Kidney tubule cell (primary cell): Measurements from ENCODE around the gene CACNA1C.
"Not testable (repeated sequence)": the region's sequence is repeated elsewhere in the genome, so short reads cannot be mapped to it uniquely, and the experiment has no call there.

Experiments
- DNase-seq: peaks from one replicate; pipeline ENCODE4 v3.0.0-alpha.2; 2018; ENCODE audit warnings: low spot score

Gene CACNA1C

DNA sequence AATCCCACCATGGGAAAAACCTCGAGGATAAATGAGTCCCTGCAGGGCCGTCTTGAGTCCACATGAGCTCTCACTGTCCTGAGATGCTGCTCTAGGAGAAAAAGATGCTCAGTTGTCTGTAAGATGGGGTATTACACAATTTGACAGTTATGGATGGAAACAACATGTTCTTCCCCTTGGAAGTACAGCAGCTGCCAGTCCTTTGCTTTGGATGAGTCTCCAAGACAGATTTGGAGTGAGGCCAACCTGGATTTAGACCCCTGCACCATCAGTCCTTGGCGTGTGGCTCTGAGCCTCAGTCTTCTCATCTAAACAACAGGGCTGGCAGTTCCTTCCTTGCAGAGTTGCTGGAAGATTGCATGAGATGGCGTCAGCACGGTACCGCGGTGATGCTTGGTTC lies 432.9 kb downstream of the CACNA1C start:
- DNase-seq: no peak

DNA sequence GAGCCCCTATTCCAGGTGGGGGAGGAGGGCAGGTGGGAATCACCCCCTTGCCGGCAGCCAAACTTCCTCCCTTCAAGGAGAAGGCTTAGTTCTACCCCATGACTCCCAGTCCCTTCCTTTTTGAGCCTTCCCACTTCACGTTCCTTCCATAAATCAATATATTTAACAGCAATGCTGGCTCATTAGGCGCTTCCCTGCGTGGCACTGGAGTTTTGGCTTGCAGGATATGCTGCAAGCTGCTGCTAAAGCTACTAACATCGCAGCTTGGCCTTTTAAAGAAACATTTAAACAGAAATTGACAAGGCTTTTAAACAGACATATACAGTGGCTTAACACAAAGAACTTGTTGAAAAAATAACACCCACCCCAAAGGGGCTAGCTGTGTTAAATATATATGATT lies 434.0 kb downstream of the CACNA1C start:
- no peak for DNase-seq

DNA sequence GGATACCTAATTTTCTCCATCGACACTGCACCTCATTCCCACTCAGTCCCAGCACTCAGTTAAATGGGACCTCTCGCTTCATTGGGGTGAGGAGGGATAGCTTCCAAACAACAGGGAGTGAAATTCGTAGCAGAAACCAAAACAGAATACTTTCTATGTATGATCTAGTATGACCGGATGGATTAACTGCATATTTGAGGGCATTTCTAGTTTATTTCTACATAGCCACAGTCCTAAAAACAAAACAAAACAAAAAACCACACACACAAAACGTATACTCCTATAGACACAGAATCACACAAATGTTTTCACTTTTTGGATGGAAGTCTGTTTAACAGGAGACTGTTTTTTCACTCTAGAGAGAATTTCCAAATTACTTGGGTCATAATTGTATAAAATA lies 434.5 kb downstream of the CACNA1C start:
- no peak for DNase-seq

DNA sequence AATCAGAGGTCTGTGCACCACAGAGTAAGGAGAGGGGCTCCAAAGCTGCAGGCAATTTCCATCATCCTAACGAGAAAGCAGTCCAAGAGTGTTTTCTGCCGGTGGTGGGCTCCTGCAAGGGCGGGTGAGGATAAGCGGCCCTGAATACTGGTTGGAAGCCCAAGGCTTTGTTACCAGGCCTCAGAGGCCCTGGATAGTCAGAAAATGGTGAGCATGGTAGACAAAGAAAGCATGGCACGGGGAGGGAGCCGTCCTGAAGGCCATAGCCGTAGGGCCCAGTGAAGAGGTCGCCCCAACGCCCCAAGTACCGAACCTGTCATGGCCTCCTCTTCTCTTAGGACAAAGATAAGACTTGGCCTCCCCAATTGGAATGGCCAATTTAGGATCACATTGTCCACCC lies 435.3 kb downstream of the CACNA1C start:
- no peak for DNase-seq

DNA sequence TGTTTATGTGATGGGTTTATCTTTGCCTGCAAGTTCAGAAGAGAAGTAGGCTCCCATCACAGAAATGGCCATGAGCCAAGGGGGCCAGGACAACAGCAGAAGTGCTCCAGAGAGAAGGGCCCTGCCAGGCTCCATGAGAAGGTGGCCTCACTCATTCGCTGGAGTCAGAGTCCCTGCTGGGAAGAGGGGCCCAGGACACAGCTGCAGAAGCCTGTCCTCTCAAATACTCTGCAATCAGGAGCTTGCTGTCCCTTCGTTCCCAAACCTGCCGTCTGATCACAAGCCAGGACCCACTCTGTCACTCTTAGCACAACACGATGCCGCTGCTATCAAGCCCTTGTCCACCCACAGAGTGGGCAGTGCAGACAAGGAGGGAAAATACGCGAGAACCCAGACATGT lies 435.8 kb downstream of the CACNA1C start:
- no peak for DNase-seq

DNA sequence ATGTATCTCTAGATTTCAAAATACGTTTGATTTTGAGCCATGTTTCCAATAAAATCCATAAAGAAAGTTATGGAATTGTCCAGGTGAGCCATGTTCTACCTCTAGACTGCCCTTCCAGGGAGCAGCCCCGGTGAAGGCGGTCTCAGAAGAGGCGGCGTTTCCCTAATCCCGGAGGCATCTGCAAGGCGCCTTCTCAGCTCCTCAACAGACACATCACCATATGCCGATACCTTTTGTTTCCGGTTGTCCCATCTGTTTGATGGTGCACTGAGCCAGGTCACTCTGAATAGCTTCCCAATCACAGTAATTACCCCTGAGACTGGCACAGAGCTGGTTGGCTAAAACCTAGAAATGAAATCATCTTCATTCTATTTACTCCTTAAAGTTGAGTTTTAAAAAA lies 436.5 kb downstream of the CACNA1C start:
- DNase-seq: no peak

DNA sequence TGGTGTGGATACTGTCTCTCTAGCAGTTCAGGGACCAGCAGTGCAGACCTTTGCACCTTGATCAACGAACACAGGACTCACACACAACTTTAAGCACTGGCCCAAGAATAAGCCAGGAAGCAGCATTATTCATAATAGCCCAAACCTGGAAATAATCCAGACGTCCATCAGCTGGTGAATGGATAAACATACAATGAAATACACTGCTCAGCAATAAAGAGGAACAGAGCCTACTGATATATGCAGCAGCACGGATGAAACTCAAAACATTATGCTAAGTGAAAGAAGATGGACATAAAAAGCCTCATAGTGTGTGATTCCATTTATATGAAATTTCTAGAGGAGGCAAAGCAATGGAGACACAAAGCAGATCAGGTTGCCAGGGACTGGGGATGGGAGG lies 438.0 kb downstream of the CACNA1C start:
- no peak for DNase-seq

DNA sequence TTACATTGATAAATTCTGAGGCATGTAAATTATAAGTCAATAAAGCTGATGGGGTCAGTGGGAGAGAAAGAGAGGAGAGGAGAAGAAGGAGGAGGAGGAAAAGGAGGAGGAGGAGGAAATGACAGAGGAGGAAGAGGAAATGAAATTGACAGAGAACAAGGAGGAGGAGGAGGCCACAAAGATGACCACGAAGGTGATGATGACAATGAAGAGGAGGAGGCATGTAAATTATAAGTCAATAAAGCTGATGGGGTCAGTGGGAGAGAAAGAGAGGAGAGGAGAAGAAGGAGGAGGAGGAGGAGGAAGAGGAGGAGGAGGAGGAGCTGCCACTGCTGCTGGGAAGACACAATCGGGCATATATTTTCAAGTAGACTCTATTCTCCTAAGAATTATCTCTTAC lies 438.6 kb downstream of the CACNA1C start:
- DNase-seq: not testable (repeated sequence)

DNA sequence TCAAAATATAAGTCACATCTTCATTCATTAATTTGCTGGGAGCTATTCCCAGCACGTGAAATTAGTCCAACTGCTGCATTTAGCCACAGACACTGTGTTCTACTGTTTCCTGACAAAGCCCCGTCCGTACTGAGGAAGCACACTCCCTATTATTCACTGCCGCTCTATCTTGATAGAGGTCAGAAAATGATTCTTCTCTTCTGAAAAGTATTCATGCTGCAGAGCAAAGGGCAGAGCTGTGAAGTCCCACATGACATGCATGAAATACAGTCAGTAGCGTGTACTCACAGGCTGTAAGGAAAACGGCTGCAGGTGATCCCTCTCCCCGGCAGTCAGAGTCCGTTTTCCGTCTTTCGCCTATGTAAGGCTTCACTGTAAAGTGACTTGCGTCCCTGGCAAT lies 439.4 kb downstream of the CACNA1C start:
- no peak for DNase-seq

DNA sequence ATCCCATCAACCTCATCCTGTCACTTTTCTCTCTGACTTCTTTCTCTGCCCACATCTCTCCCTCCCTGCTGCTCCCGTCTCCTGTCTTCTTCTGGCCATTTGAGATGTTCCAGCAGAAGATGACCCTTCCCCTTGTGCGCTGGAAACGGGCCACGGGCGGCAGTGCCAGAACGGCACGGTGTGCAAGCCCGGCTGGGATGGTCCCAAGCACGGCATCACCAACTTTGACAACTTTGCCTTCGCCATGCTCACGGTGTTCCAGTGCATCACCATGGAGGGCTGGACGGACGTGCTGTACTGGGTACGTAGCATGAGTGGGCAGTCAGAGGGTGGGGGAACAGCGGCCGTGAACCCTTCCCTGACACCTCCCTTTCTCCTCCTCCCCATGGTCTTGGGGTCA lies 440.3 kb downstream of the CACNA1C start:
- DNase-seq: no peak

DNA sequence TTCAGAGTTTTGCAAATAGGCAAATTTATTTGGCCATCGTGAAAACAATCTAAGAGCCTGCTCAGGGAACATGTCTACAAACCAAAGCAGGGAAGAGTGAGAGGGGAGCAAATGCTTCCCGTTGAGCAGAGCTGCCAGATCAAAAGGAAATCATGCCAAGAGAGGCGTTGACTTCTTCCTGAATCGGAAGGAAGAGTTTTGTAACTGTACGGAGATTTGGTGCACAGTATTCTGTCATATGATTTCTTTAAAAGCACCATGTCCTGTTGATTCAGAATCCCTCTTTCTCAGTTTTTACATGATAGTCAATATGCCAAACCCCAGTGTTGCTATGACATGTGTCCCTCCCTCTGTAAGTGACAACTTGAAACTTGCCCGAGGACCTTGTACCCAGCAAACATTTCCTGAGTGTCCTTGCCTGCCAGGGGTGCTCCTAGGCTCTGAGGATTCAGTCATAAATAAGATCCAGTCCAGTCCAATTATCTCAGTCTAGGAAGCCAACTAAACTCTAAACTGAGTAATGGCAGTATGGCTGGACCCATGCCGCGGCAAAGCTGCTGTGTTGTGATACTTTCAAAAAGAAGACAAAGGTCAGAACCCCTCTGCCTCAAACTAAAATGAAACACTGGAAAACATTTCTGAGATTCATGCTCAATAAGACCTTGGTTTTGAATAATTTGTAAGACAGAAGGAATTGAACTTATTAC lies 441.9 kb downstream of the CACNA1C start:
- no peak for DNase-seq

DNA sequence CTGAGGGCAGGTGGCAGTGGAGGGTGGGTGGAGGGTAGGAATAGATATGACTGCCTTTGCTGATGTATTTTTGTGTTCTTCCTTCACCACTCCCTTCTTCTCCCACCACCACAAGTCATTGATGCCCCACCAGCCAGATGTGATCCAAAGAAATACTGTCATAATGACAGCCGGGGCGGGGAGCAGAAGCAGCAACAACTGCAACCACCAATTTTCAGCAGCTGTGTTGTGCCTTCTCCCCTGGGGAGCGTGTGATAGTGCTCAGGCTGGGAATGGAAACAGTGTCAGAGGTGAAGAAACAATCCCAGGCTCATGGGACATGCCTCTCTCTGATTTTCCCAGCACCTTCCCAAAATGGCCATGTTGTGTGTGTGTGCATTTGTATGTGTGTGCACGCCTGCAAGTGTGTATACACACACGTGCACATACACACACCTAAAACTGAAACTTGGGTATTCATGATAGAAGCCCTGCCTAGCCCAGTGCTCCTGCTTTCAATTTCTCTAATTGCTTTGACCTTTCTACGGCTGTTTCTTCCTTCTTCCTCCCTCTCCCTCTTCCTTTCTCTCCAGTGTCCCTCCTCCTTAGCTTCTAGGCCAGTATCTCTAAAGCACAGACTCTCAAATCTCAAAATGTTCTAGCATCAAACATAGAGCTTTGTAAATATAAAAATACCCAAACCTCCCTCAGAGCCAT lies 442.8 kb downstream of the CACNA1C start:
- DNase-seq: no peak

DNA sequence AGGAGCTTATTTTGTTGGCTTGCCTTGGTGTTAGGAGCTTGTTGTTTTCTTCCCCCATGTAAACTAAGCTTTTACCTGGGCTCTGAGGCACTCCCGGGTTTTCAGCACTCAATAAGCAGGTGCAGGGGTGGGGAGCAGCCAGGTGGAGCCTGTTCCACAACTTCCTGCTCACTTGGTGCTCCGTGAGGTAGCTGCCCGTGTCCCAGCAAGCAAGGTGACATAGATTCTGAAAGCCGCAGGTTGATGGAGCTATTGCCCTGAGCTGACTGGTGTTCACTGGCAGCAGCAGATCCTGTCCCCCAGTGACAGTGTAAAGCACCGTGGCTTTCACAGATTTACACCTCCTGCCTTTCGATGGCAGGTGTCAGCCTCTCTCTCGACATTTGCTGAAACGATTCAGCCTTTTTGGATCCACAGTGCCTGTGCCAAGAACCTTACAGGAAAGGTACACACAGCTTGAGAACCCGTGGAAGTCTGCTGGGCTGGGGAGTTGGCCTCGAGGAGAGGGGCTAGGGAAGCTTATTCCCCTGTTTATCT lies 446.2 kb downstream of the CACNA1C start:
- DNase-seq: no peak

DNA sequence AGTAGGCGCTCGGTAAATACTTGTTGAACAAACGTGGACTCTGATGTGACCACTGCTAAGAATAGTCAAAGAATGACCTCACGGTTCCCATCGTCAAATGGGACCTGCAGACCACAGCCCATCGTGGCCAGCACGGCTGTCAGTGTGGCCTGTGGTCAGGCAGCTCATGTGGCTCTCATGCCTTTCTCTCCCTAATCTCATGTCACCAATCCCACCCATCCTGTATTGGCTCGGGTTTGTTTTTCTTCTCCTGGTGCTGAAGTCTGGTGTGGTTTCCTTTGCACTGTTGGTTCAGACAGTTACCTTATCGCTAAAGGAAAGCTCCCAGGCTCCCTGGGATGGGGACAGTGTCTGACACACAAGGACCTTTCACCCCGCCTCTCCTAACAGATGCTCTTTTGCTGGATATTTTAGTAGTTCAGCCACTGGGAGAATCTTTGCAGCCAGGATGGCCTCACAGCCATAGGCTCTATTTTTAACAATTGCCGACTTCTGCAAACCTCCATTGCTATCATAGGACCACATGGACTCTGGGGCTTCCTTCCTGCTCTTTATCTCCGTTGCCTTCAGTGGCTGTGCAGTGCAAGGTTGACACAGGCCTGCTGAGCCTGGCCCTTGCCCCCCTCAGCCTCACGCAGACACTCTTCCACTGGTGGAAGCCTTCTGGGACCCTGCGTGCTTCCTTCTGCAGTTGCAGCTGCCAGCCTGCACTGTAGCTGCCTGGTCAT lies 448.8 kb downstream of the CACNA1C start:
- DNase-seq: no peak

DNA sequence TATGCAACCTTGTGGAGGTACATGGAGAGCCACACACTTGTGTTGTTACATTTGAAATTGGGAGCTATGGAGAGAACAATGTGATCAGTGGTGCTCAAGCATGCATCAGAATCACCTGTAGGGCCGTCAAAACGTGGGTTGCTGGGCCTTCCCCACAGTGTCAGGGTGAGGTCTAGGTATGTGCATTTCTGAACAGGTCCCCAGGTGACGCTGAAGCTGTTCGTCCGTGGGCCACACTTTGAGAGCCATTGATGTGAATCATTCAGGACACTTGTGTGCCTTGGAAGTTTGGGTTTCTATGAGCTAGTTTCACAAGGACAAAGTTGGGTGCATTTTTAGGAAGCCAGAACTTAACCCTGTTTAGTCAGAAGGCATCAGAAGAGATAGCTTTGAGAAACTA lies 450.2 kb downstream of the CACNA1C start:
- DNase-seq: no peak

DNA sequence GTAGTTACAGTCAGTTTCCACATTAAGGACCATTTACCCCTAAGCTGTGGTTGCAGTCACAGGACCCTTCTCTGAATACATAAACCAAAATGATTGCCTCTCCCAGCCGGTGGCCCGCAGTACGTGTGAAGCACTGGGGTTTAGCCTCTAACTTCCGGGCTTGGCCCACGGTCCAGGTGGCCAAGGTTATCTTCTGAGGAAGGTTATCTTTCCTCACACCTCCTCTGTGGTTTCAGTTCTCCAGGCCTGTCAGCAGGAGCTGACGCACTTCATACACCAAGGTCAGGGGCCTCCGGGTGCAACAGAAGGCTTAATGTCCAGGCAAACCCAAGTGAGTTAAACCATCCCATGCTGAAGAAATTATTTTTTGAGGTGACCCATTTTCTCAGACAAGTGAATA lies 451.0 kb downstream of the CACNA1C start:
- DNase-seq: no peak

DNA sequence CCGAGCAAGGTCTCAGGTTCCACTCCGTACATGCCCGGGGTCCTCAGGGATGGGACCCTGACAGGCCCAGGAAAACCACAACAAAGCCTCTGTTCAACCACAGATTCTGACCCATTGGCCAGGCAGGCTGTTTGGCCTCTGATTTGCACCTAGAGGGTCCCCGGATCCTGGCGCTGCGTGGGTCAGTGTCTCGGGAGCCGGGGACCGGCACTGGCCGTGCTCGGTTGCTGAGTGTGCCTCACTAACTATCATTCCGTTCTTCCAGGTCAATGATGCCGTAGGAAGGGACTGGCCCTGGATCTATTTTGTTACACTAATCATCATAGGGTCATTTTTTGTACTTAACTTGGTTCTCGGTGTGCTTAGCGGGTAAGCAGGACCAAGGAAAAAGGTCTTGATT lies 451.8 kb downstream of the CACNA1C start:
- DNase-seq: no peak

DNA sequence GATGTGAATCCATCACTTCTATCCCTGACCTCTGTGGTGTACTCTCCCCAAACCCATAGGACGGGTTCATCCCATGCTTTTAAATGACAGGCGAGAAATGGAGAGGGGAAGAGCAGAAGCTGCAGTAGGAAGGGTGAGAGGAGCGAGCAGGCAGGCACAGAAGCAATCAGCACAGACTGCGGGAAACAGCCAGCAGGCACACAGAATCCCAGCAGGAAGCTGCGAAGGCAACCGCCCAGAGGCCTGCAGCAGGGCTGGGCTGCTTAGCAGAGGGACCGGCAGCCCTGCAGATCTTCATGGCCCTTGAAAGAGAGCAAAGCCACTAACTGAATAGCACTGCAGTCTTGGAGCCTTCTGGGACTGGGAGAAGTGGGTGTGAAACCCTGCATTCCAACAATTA lies 455.0 kb downstream of the CACNA1C start:
- DNase-seq: no peak

DNA sequence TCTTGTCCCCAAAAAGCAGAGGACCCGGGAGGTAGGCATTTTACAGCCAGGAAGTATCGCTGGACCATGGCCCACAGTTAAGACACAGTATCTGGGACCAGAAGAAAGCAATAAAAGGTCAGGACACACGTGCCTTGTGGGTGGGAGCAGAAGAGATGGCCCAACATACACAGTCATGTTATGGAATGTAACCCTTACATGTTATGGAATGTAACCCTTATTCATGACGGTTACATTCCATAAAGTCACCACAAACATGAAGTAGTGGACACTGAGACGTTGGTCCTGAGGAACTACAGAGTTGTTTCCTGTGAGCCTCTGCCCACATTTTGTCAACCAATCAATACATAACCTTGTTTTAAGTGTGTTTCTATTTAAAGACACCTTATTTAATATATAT lies 456.4 kb downstream of the CACNA1C start:
- DNase-seq: no peak

DNA sequence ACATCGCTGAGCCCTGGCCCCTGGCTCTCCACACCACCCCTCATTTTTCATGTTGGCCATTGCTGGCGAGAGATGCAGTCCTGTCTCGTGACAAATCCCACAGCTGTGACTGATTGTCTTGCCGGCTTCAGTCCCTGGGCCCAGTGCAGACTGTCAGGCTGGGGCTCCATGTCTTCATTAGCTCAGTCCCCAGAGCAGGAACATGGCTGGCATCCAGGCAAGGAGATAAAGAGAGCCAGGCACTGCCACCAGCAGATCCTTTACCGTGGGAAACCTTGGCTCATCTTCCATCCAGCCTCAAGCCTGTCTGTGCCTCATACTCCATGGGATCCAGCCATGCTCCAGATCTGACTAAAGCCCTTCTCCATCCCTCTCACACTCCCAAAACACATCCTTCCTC lies 457.3 kb downstream of the CACNA1C start:
- DNase-seq: no peak

DNA sequence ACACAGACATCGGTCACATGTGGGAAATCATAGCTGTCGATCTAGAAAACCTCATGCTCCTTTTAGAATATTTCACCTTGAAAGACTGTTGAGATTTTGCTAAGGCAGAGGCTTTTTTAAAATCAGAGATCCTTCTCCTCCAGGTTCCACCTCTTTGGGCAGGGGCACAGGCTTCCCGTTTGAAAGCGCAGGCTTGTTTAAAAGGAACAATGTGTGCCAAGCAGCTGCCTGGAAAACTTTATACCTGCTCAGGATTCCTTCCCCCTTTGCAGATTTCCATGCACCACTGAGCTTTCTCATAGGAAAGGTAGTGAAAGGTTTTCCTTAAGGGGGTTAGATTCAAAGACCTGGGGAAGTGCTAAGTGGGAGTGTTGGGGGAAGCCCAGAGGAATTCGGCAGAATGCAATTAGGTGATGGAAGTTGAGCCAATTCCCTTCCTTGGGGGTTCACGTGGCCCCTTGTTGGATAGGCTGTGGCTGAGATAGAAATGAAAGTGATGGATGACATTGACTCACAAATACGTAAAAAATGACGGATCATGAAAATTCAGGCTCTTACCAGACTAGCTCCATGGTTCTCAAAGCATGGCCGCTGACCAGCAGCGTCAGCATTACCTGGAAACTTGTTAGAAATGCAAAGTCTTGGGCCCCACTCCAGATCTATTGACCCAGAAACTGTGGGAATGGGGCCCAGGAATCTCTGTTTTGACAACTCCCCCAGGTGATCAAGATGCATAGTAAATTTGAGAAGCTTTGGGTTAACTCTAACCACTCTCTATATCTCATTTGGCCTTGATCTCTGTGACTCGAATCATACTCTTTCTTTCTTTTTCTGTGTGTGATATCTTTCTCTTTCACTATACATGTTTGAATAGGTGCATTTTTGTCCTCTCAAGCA lies 460.6 kb downstream of the CACNA1C start:
- DNase-seq: no peak

DNA sequence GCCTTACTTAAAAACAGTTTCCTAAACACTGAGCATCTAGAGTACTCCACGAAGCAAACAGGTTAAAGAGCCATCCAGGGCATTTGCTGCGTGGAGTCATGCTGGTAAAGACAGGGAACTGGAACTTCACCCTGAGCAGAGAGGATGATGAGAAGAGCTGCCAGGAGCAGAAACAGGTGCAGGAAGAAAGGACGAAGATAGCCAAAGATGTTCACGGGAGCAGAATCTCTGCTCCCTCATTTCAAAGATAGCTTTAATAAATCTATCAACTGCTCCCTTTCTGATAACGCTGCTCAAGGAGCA lies 461.2 kb downstream of the CACNA1C start:
- no peak for DNase-seq
